GM10847 (cell line): Measurements from ENCODE around the gene STPG3.

ENCODE experiments used
- POLR2A ChIP-seq: IDR thresholded peaks from 2 replicates; pipeline ENCODE4 v1.6.1; 2011; ENCODE audit not compliant: insufficient read length; ENCODE audit errors: extremely low read depth

Gene STPG3

GRCh38 chr9:137219757-137220316 is 31.2 kb upstream of the STPG3 start:
- no peak for TF ChIP-seq POLR2A

DNA sequence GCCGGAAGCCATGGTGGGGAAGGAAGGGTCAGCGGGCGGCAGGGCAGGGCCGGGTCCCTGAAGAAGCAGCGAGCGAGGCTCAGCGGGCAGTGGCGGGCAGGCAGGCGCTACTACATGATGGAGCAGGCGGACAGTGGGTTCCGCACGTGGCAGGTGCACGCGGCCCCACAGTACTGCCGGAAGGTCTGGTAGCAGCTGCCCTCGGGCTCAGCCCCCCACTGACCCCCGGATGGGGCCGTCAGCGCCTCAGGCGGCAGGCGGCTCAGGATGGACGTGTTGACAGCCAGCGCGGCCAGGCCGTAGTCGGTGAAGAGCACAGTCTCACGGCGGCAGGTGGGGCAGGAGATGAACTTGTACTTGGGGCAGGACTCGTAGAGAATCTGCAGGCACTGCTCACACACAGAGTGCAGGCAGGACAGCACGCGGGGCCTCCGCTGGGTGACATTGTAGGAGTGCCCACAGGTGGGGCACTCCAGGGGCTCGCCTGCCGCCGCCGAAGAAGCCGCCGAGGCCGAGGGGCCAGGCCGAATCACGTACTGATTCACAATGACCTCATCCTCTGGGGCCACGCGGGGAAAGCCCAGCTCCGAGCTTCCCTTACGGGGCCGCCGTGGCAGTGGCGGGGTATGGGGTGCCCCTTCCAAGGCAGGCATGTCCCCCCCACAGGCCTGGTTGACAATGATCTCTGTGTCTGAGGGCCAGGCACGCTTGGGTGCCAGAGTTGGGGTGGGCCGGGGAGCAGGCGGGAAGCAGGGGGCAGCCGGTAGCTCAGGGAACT is 30.6 kb upstream of the STPG3 start:
- TF ChIP-seq POLR2A = no peak

- no peak for TF ChIP-seq POLR2A
Observed at GRCh38 chr9:137221095-137221505, 30.0 kb upstream of the STPG3 start.

DNA sequence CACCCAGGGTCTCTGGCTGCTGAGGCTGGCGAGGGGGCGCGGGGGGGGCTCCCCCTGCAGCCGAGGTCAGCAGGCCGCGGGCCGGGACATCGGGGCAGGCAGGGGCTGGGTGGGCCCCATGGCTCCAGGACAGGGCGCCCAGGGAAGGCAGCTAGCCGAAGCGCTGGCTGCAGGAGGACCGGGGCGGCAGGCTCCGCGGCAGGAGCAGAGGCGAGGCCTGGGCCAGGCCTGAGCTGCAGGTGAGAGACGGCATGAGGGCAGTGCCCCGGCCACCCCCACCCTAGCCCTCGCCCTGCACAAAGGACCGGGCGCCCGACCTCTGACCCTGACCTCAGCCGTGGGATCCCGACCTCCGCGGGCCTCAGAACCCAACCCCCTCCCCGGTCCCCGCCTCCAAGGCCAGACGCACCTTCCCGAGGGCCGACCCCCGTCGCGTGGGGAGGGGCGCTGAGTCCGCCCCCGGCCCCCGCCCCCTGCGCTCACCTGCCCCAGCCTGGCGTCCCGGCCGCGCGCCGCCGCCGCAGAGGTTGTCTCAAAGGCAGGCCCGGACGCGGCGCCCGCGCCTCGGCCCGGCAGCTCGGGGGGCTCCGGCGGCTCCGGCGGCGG is 29.5 kb upstream of the STPG3 start:
- no peak for TF ChIP-seq POLR2A

DNA sequence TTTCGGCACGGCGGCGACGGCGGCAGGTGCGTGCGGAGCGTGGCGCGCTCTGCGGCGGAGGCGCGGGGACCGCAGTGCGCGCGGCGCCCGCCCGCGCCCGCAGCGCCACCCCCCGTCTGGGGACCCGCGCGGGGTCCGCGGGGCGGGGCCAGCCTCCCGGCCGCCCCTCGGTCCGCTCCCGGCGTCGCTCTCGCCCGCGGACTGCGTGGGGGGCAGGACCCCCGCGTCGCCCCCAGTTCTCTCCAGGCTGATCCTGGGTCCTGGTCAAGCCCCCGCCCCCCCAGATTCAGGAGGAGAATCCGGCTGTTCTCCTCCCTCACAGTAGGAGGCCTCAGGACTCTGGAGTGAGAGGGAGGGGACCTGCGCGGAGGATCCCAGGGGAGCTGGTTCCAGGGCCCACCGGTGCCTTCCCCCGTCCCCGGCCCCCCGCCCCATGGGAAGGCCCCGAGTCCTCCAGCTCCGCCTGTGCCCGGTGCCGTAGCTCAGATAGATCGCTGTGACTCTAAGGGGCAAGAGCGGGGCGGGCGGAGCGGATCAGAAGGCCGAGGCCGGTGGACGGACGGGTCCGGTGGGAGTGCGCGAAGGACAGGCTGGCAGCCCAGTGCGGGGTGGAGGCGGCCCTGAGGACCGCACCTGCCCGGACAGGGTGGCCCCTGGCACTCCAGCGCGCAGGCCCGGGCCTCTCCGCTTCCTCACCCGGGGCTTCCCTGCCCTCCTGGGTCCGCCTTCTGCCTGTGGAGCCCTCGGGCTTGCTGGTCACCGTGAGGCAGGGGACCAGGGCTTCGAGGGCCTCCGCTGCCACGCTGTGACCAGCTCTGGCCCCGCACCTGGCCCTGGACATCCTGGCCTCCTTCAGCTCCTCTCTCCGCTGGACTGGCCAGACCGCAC is 28.7 kb upstream of the STPG3 start, which contains the start of gene RNF208:
Gene RNF208, minus strand, starts transcription at position 51 of the 888 bp plus-strand sequence. CDS start 1,028 bp downstream, outside the sequence.
- no peak for TF ChIP-seq POLR2A

- TF ChIP-seq POLR2A = peak; percentile 77
Observed at GRCh38 chr9:137223078-137223970, 27.8 kb upstream of the STPG3 start.

- TF ChIP-seq POLR2A = no peak
Observed at GRCh38 chr9:137224830-137225694, 26.0 kb upstream of the STPG3 start, which contains the start of gene CYSRT1. Gene CYSRT1, plus strand, starts transcription at chr9:137225174. Its CDS starts 448 bp downstream, at chr9:137225622.

- TF ChIP-seq POLR2A = no peak
Observed at GRCh38 chr9:137225699-137226331, 25.3 kb upstream of the STPG3 start.

- TF ChIP-seq POLR2A = no peak
Observed at GRCh38 chr9:137226338-137227053, 24.6 kb upstream of the STPG3 start.

- no peak for TF ChIP-seq POLR2A
Observed at GRCh38 chr9:137227054-137227852, 23.8 kb upstream of the STPG3 start, which contains the start of gene RNF224. Gene RNF224, plus strand, starts transcription at chr9:137227502. Its CDS starts 834 bp downstream, at chr9:137228336.

GRCh38 chr9:137227853-137228505 is 23.1 kb upstream of the STPG3 start:
- no peak for TF ChIP-seq POLR2A

- no peak for TF ChIP-seq POLR2A
Observed at GRCh38 chr9:137228506-137228967, 22.5 kb upstream of the STPG3 start.
